OCI-M1 (cell line): ENCODE measurements around the gene INPP4B.

ENCODE experiments used
- DNase-seq: peaks from one replicate; lab custom pipeline; 2025; lab: John Stamatoyannopoulos, UW

The INPP4B gene

GRCh38 chr4:142129931-142130330, 716.2 kb downstream of the INPP4B start:
- DNase-seq: no peak

GRCh38 chr4:142129473-142129872, 716.6 kb downstream of the INPP4B start:
- no peak for DNase-seq

- no peak for DNase-seq
These were observed 717.6 kb downstream of the INPP4B start for GRCh38 chr4:142128529-142128928.

- peak; percentile 85 for DNase-seq
These were observed 719.1 kb downstream of the INPP4B start for GRCh38 chr4:142126890-142127497.

GRCh38 chr4:142124874-142125273, 721.2 kb downstream of the INPP4B start:
- peak; percentile 19 for DNase-seq

GRCh38 chr4:142121448-142122350, 724.4 kb downstream of the INPP4B start:
- no peak for DNase-seq

- DNase-seq: no peak
These were observed 725.2 kb downstream of the INPP4B start for GRCh38 chr4:142120921-142121320.

- DNase-seq: no peak
These were observed 733.6 kb downstream of the INPP4B start for GRCh38 chr4:142112451-142112850.

GRCh38 chr4:142110136-142110535, 736.0 kb downstream of the INPP4B start:
- DNase-seq: no peak

GRCh38 chr4:142104041-142104440, 742.1 kb downstream of the INPP4B start:
- no peak for DNase-seq

GRCh38 chr4:142101401-142101800, 744.7 kb downstream of the INPP4B start:
- DNase-seq: peak; percentile 44

GRCh38 chr4:142100941-142101340, 745.2 kb downstream of the INPP4B start:
- peak; percentile 71 for DNase-seq

GRCh38 chr4:142098900-142099545, 747.1 kb downstream of the INPP4B start:
- DNase-seq: peak; percentile 47

- no peak for DNase-seq
These were observed 747.7 kb downstream of the INPP4B start for GRCh38 chr4:142098380-142098779.

- no peak for DNase-seq
These were observed 749.1 kb downstream of the INPP4B start for GRCh38 chr4:142097015-142097414.

GRCh38 chr4:142095886-142096605, 750.1 kb downstream of the INPP4B start:
- no peak for DNase-seq

- DNase-seq: no peak
These were observed 753.2 kb downstream of the INPP4B start for GRCh38 chr4:142092941-142093340.

GRCh38 chr4:142091691-142092182, 754.4 kb downstream of the INPP4B start:
- DNase-seq: no peak

- no peak for DNase-seq
These were observed 755.0 kb downstream of the INPP4B start for GRCh38 chr4:142091085-142091513.

- no peak for DNase-seq
These were observed 757.2 kb downstream of the INPP4B start for GRCh38 chr4:142088906-142089305.

- DNase-seq: peak; percentile 43
These were observed 760.4 kb downstream of the INPP4B start for GRCh38 chr4:142085513-142086292.
